Fibroblast of lung (primary cell): ENCODE results near the gene KCNN3.

Source experiments
- EZH2 ChIP-seq: IDR thresholded peaks from 2 replicates; pipeline ENCODE4 v1.5.1; 2012; ENCODE audit warnings: low read length, control low read depth, mild to moderate bottlenecking; ENCODE audit errors: missing control alignments
- TF ChIP-seq, protein P1 (sequence below), 2 donors: IDR thresholded peaks in 1 of 2; conservative IDR thresholded peaks in 1 of 2; 1 replicate in 1 of 2; 2 replicates in 1 of 2; pipeline ENCODE4 v1.5.1; 2011 to 2012; ENCODE audit warnings: low read length in 2 of 2, control low read depth in 1 of 2, inconsistent platforms in 1 of 2, low read depth in 1 of 2, mild to moderate bottlenecking in 1 of 2

DNA sequence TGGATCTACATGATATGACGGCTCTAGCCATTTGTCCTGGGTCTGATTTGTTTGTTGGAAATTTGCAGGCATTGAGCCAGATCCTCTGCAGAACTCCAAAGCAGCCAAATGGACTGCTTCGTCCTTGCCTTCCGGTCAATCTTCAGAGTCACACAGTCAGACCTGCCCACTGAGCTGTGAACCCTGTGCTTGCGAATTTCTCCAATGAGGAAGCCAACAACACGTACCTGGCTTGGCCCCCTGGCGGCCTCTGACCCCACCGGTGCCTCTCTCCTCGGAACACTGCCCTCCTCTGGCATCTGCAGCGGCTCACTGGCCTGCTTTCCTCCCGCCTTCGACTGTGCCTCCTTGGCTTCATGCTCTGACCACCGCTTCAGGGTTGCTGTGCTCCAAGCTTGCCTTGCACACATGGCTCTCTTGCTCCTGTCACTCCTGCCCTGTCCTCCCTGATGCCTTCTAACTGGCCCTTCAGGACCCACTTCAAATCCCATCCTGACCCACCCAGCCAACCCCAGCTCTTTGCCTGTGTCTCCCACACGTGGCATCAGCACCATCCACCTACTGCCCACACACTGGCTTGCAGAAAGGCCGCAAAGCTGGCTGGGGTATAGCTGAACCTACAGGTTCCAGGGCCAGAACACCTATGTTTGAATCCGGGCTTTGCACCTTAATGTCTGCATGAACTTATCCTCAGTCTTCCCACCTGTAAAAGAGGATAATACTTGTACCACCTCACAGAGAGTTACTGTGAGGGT lies 128.2 kb downstream of the KCNN3 start:
- TF ChIP-seq, protein P1, sequence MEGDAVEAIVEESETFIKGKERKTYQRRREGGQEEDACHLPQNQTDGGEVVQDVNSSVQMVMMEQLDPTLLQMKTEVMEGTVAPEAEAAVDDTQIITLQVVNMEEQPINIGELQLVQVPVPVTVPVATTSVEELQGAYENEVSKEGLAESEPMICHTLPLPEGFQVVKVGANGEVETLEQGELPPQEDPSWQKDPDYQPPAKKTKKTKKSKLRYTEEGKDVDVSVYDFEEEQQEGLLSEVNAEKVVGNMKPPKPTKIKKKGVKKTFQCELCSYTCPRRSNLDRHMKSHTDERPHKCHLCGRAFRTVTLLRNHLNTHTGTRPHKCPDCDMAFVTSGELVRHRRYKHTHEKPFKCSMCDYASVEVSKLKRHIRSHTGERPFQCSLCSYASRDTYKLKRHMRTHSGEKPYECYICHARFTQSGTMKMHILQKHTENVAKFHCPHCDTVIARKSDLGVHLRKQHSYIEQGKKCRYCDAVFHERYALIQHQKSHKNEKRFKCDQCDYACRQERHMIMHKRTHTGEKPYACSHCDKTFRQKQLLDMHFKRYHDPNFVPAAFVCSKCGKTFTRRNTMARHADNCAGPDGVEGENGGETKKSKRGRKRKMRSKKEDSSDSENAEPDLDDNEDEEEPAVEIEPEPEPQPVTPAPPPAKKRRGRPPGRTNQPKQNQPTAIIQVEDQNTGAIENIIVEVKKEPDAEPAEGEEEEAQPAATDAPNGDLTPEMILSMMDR (conservative IDR thresholded peaks at IDR 0.05 in 1 of 2, IDR thresholded peaks at IDR 0.05 in 1 of 2; ENCODE audit: low read depth in 1 of 2, low read length in 2 of 2) = no peak
- no peak for TF ChIP-seq EZH2
